ENCODE data around the gene TM6SF1.
"Not testable (repeated sequence)": the region's sequence is repeated elsewhere in the genome, so short reads cannot be mapped to it uniquely, and the experiment has no call there.

The TM6SF1 gene

GRCh38 chr15:83164771-83165404 is 57.4 kb downstream of the TM6SF1 start:
- Histone ChIP-seq H3K23ac (ENCODE audit: low read length) (no peak overlapping the region), H3K27ac (ENCODE audit: low read depth, low read length) (no peak overlapping the region), H4K91ac (ENCODE audit: low read depth, low read length) (no peak overlapping the region), H3K4me1 (ENCODE audit: control insufficient read depth in 1 of 2, insufficient read depth in 2 of 2, low read length in 2 of 2) (no peaks in the 10 kb centered on the region), H3K4me2 (ENCODE audit: low read length) (no peak overlapping the region), H2BK120ac (ENCODE audit: insufficient read depth, low read length, poor library complexity) (no peak overlapping the region), H3K9ac (ENCODE audit: low read length) (no peak overlapping the region), H3K14ac (ENCODE audit: low read length) (no peak overlapping the region), H3K4ac (ENCODE audit: low read depth, low read length) (no peak overlapping the region), H3K9me3 (ENCODE audit: insufficient read depth, low read depth, low read length) (no peaks in the 10 kb centered on the region), H3K18ac (ENCODE audit: low read length) (no peak overlapping the region), H3K27me3 (ENCODE audit: insufficient read depth, low read length) (no peaks in the 10 kb centered on the region), H2BK12ac (ENCODE audit: low read length) (no peak overlapping the region), H4K8ac (ENCODE audit: low read depth, low read length) (no peak overlapping the region), H3K4me3 (ENCODE audit: low read depth, low read length) (no peak overlapping the region), H4K12ac (ENCODE audit: low read depth, low read length) (no peak overlapping the region), H3K36me3 (ENCODE audit: control insufficient read depth in 1 of 2, insufficient read depth in 2 of 2, low read length in 2 of 2) (no peaks in the 10 kb centered on the region), H2BK5ac (ENCODE audit: low read depth, low read length, poor library complexity) (no peak overlapping the region), H3K79me1 (ENCODE audit: low read length) (no peaks in the 10 kb centered on the region), H2AFZ (ENCODE audit: insufficient read depth, low read length, poor library complexity) (no peak overlapping the region), H3K79me2 (ENCODE audit: control insufficient read depth, insufficient read depth, low read length, poor library complexity) (no peaks in the 10 kb centered on the region), H2AK5ac (ENCODE audit: low read length) (no peak overlapping the region)
- no peak for DNase-seq
- no CpG with 5 or more reads among the region's 4 CpGs for WGBS (ENCODE audit: extremely low coverage, insufficient coverage, insufficient read length)

GRCh38 chr15:83166218-83166617 is 58.8 kb downstream of the TM6SF1 start:
- Histone ChIP-seq H2BK5ac (ENCODE audit: low read depth, low read length, poor library complexity) (no peak overlapping the region), H3K18ac (ENCODE audit: low read length) (no peak overlapping the region), H3K4me1 (ENCODE audit: control insufficient read depth in 1 of 2, insufficient read depth in 2 of 2, low read length in 2 of 2) (no peaks in the 10 kb centered on the region), H2BK120ac (ENCODE audit: insufficient read depth, low read length, poor library complexity) (no peak overlapping the region), H3K79me2 (ENCODE audit: control insufficient read depth, insufficient read depth, low read length, poor library complexity) (no peaks in the 10 kb centered on the region), H2BK12ac (ENCODE audit: low read length) (no peak overlapping the region), H3K4me3 (ENCODE audit: low read depth, low read length) (no peak overlapping the region), H4K91ac (ENCODE audit: low read depth, low read length) (no peak overlapping the region), H3K4ac (ENCODE audit: low read depth, low read length) (no peak overlapping the region), H3K14ac (ENCODE audit: low read length) (no peak overlapping the region), H3K79me1 (ENCODE audit: low read length) (no peaks in the 10 kb centered on the region), H4K12ac (ENCODE audit: low read depth, low read length) (no peak overlapping the region), H3K4me2 (ENCODE audit: low read length) (no peak overlapping the region), H3K9me3 (ENCODE audit: insufficient read depth, low read depth, low read length) (no peaks in the 10 kb centered on the region), H4K8ac (ENCODE audit: low read depth, low read length) (no peak overlapping the region), H3K27me3 (ENCODE audit: insufficient read depth, low read length) (no peaks in the 10 kb centered on the region), H2AK5ac (ENCODE audit: low read length) (no peak overlapping the region), H2AFZ (ENCODE audit: insufficient read depth, low read length, poor library complexity) (no peak overlapping the region), H3K9ac (ENCODE audit: low read length) (no peak overlapping the region), H3K23ac (ENCODE audit: low read length) (no peak overlapping the region), H3K27ac (ENCODE audit: low read depth, low read length) (no peak overlapping the region), H3K36me3 (ENCODE audit: control insufficient read depth in 1 of 2, insufficient read depth in 2 of 2, low read length in 2 of 2) (no peaks in the 10 kb centered on the region)
- DNase-seq = no peak
- WGBS (ENCODE audit: extremely low coverage, insufficient coverage, insufficient read length) = no CpG with 5 or more reads among the region's 3 CpGs

GRCh38 chr15:83166830-83167229 is 59.4 kb downstream of the TM6SF1 start:
- Histone ChIP-seq H3K36me3 (ENCODE audit: control insufficient read depth in 1 of 2, insufficient read depth in 2 of 2, low read length in 2 of 2) (no peaks in the 10 kb centered on the region), H3K18ac (ENCODE audit: low read length) (no peak overlapping the region), H3K79me1 (ENCODE audit: low read length) (no peaks in the 10 kb centered on the region), H2BK120ac (ENCODE audit: insufficient read depth, low read length, poor library complexity) (no peak overlapping the region), H2AK5ac (ENCODE audit: low read length) (no peak overlapping the region), H3K9ac (ENCODE audit: low read length) (no peak overlapping the region), H3K4me3 (ENCODE audit: low read depth, low read length) (no peak overlapping the region), H2BK12ac (ENCODE audit: low read length) (no peak overlapping the region), H3K9me3 (ENCODE audit: insufficient read depth, low read depth, low read length) (no peaks in the 10 kb centered on the region), H3K27me3 (ENCODE audit: insufficient read depth, low read length) (no peaks in the 10 kb centered on the region), H2BK5ac (ENCODE audit: low read depth, low read length, poor library complexity) (no peak overlapping the region), H3K79me2 (ENCODE audit: control insufficient read depth, insufficient read depth, low read length, poor library complexity) (no peaks in the 10 kb centered on the region), H2AFZ (ENCODE audit: insufficient read depth, low read length, poor library complexity) (no peak overlapping the region), H3K4me2 (ENCODE audit: low read length) (no peak overlapping the region), H3K4ac (ENCODE audit: low read depth, low read length) (no peak overlapping the region), H3K14ac (ENCODE audit: low read length) (no peak overlapping the region), H3K4me1 (ENCODE audit: control insufficient read depth in 1 of 2, insufficient read depth in 2 of 2, low read length in 2 of 2) (no peaks in the 10 kb centered on the region), H3K23ac (ENCODE audit: low read length) (no peak overlapping the region), H4K8ac (ENCODE audit: low read depth, low read length) (no peak overlapping the region), H4K12ac (ENCODE audit: low read depth, low read length) (no peak overlapping the region), H3K27ac (ENCODE audit: low read depth, low read length) (no peak overlapping the region), H4K91ac (ENCODE audit: low read depth, low read length) (no peak overlapping the region)
- no CpG with 5 or more reads among the region's 2 CpGs for WGBS (ENCODE audit: extremely low coverage, insufficient coverage, insufficient read length)
- no peak for DNase-seq

- DNase-seq; H3K79me1 ChIP-seq (ENCODE audit: low read length); H3K18ac ChIP-seq (ENCODE audit: low read length); H4K8ac ChIP-seq (ENCODE audit: low read depth, low read length); H3K27ac ChIP-seq (ENCODE audit: low read depth, low read length); H2BK5ac ChIP-seq (ENCODE audit: low read depth, low read length, poor library complexity); H3K14ac ChIP-seq (ENCODE audit: low read length); H3K9me3 ChIP-seq (ENCODE audit: insufficient read depth, low read depth, low read length); H3K4me2 ChIP-seq (ENCODE audit: low read length); H3K4ac ChIP-seq (ENCODE audit: low read depth, low read length); H2BK120ac ChIP-seq (ENCODE audit: insufficient read depth, low read length, poor library complexity); H3K27me3 ChIP-seq (ENCODE audit: insufficient read depth, low read length); H3K9ac ChIP-seq (ENCODE audit: low read length); H3K4me3 ChIP-seq (ENCODE audit: low read depth, low read length); H3K23ac ChIP-seq (ENCODE audit: low read length); H2AK5ac ChIP-seq (ENCODE audit: low read length); H4K91ac ChIP-seq (ENCODE audit: low read depth, low read length); H2BK12ac ChIP-seq (ENCODE audit: low read length); H3K79me2 ChIP-seq (ENCODE audit: control insufficient read depth, insufficient read depth, low read length, poor library complexity); H3K36me3 ChIP-seq (ENCODE audit: control insufficient read depth in 1 of 2, insufficient read depth in 2 of 2, low read length in 2 of 2); H2AFZ ChIP-seq (ENCODE audit: insufficient read depth, low read length, poor library complexity); H3K4me1 ChIP-seq (ENCODE audit: control insufficient read depth in 1 of 2, insufficient read depth in 2 of 2, low read length in 2 of 2); H4K12ac ChIP-seq (ENCODE audit: low read depth, low read length): not testable (repeated sequence)
- WGBS (ENCODE audit: extremely low coverage, insufficient coverage, insufficient read length) = no CpG with 5 or more reads among the region's 5 CpGs
These were observed 62.1 kb downstream of the TM6SF1 start for GRCh38 chr15:83169576-83169975.

All from trophoblast cell (in vitro differentiated cells and primary cell).